ENCODE results near the gene PRM3. TPM values are rescaled to one million over a fixed set of nuclear protein-coding genes. Genes with fewer than 3 reads are reported as not detected.
A peak's percentile ranks its signal among the peaks of the same experiment; 100 is the strongest.

Gene PRM3
- total and polyA plus RNA-seq, 2 donors (not counting 1 experiment from before 2014, with no cell fraction given) = not detected

GRCh38 chr16:11232852-11233726 lies 40.3 kb downstream of the PRM3 start:
- Histone ChIP-seq H3K79me2 (ENCODE audit: control insufficient read depth, insufficient read depth, low read length) (no peaks in the 10 kb centered on the region), H2AFZ (ENCODE audit: insufficient read depth, low read depth, low read length, poor library complexity, severe bottlenecking) (peak overlapping the region; percentile 81), H3K27ac (ENCODE audit: low read length in 2 of 2) (peak overlapping the region in 1 of 2 donors; percentile 37), H3K36me3 (replicated peaks in 1 of 2; ENCODE audit: control extremely low read depth in 1 of 2, control insufficient read depth in 1 of 2, extremely low read depth in 1 of 2, insufficient read depth in 2 of 2, low read length in 1 of 2) (no peaks in the 10 kb centered on the region), H3K9me3 (ENCODE audit: control extremely low read depth in 1 of 3, control insufficient read depth in 2 of 3, insufficient read depth in 1 of 3, low read length in 2 of 3) (no peaks in the 10 kb centered on the region), H3K9ac (ENCODE audit: low read length) (peak overlapping the region; percentile 57), H3K27me3 (replicated peaks in 1 of 4; ENCODE audit: control extremely low read depth in 1 of 4, control insufficient read depth in 3 of 4, insufficient read depth in 4 of 4, low read length in 3 of 4) (no peaks in the 10 kb centered on the region), H3K4me2 (replicated peaks; ENCODE audit: low read depth, low read length, poor library complexity, severe bottlenecking) (peak overlapping the region; percentile 92), H4K20me1 (ENCODE audit: control insufficient read depth, insufficient read depth, low read length, poor library complexity, severe bottlenecking) (no peaks in the 10 kb centered on the region), H3K4me1 (ENCODE audit: control insufficient read depth in 2 of 2, insufficient read depth in 2 of 2, low read length in 2 of 2) (peaks cover 16 to 19% of the 10 kb centered on the region in 2 donors), H3K4me3 (ENCODE audit: control extremely low read depth in 1 of 5, extremely low read depth in 1 of 5, insufficient read depth in 1 of 5, low read depth in 2 of 5, low read length in 4 of 5) (peak overlapping the region in 4 of 5 experiments; percentile 17 to 56 (median 42))
- Mint-ChIP-seq H3K4me1 (peaks cover 34% of the 10 kb centered on the region), H3K9me3 (ENCODE audit: insufficient read depth) (no peaks in the 10 kb centered on the region), H3K27ac (peak overlapping the region; percentile 68), H3K27me3 (no peaks in the 10 kb centered on the region), H3K4me3 (peak overlapping the region; percentile 71)
- ATAC-seq (ENCODE audit: low read depth) = peak; percentile 73
- peak; percentile 76 for DNase-seq
- POLR2A ChIA-PET = interaction anchor here (1.1 kb wide), 1 partner anchor 23 kb away, joined by 3 read pairs; the partner anchor contains the start of gene SOCS1
- TF ChIP-seq EZH2 (IDR thresholded peaks at IDR 0.05; ENCODE audit: borderline replicate concordance, insufficient read depth, low read depth, low read length, poor library complexity, severe bottlenecking) (no peak), CTCF (IDR thresholded peaks at IDR 0.05) (no peak)
- intact Hi-C loops (cut with micrococcal nuclease) = loop anchor here (2.0 kb wide), 1 partner anchor 20 kb away; no protein-coding TSS in a partner anchor
- WGBS (ENCODE audit: insufficient coverage) = 4% methylated on average over 34 of the region's 35 CpGs
- CTCF ChIA-PET = interaction anchor here (0.7 to 2.1 kb wide), 5 partner anchors 8 to 154 kb away, joined by 3 to 9 read pairs (median 3); partner anchors contain the start of gene SOCS1

Data from B cell (primary cell).